GM12892 (cell line): Measurements from ENCODE around the gene MYADM.
A peak's percentile ranks its signal among the peaks of the same experiment; 100 is the strongest.

Experiments used
- DNase-seq: peaks from one replicate; pipeline ENCODE4 v3.0.0; 2011; ENCODE audit not compliant: insufficient read length
- FAIRE-seq: peaks from 2 replicates; lab custom pipeline; 2011; peaks lifted over from hg19 to GRCh38; lab: Jason Lieb, UNC
- POLR2A ChIP-seq: IDR thresholded peaks from 2 replicates; pipeline ENCODE4 v1.6.1; 2011; ENCODE audit warnings: low read depth, low read length, control low read depth
- POLR2AphosphoS5 ChIP-seq: IDR thresholded peaks from 2 replicates; pipeline ENCODE4 v1.6.1; 2011; ENCODE audit warnings: low read depth, low read length, control low read depth
- TAF1 ChIP-seq: IDR thresholded peaks from 2 replicates; pipeline ENCODE4 v1.6.1; 2011; ENCODE audit warnings: low read depth, mild to moderate bottlenecking, control low read depth, low read length, borderline replicate concordance

Gene MYADM

DNA sequence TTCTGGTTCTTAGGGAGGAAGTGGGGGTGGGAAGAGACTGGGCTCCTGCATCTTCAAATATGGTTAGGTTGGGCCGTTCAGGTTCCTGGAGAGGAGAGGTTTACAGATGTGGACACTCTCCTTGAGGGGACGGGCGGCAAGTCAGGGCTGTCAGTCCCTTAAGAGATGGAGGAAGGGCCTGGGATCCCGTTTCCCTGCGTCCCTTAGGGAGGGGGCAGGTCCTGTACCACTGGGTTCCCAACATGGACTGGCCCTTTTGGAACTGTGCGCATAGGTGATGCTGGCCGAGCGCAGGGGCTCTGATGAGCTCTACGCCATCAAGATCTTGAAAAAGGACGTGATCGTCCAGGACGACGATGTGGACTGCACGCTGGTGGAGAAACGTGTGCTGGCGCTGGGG is 30.5 kb downstream of the MYADM start:
- DNase-seq (no peak), FAIRE-seq (no peak)
- TF ChIP-seq TAF1, result no peak
- TF ChIP-seq POLR2A, result no peak
- TF ChIP-seq POLR2AphosphoS5, result no peak

- TF ChIP-seq POLR2AphosphoS5, result no peak
- no peak for TF ChIP-seq POLR2A
- TF ChIP-seq TAF1, result no peak
- FAIRE-seq (no peak), DNase-seq (no peak)
These were observed 31.1 kb downstream of the MYADM start for GRCh38 chr19:53898636-53899341.

- no peak for DNase-seq
- TF ChIP-seq POLR2AphosphoS5 (no peak), TAF1 (no peak), POLR2A (no peak)
- no peak for FAIRE-seq
These were observed 32.6 kb downstream of the MYADM start for GRCh38 chr19:53900191-53900860.

GRCh38 chr19:53903055-53903680 is 35.5 kb downstream of the MYADM start:
- DNase-seq (no peak), FAIRE-seq (no peak)
- TF ChIP-seq TAF1, result no peak
- TF ChIP-seq POLR2A, result no peak
- TF ChIP-seq POLR2AphosphoS5, result no peak

DNA sequence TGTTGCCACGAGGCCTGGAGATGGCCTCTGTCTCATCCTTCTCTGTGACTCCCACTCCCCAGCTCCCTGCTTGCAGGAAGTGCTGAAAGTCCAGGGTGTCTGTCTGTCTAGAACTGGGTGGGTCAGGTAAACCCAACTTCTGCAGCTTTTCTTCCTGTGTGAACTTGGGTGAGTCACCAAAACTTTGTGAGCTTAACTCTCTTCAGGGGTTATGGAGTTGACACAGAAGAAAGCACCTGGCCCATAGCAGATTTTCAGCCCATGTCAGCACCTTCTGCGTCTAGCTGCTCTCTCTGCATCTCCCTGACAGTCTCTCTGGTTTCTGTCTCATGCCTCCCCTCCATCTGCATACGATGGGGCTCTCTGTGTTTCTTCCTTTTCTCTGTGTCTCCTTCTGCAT is 37.2 kb downstream of the MYADM start:
- no peak for TF ChIP-seq POLR2AphosphoS5
- no peak for TF ChIP-seq POLR2A
- TF ChIP-seq TAF1, result no peak
- FAIRE-seq (no peak), DNase-seq (no peak)

DNA sequence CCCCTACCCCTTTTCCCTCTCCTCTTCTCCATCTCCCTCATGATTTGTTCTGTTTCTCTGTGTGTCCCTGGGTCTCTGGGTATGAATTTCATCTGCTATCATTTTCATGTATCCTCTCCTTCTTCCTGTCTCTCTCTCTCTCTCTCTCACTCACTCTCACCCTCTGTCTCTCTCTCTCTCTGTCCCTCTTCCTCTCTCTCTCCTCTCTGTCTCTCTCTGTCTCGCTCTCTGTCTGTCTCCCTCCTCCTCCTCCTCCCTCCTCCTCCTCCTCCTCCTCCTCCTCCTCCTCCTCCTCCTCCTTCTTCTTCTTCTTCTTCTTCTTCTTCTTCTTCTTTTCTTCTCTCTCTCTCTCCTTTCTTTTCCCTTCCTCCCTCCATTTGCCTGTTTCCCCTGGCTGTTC is 38.1 kb downstream of the MYADM start:
- TF ChIP-seq POLR2AphosphoS5 (no peak), POLR2A (no peak), TAF1 (no peak)
- FAIRE-seq, result no peak
- no peak for DNase-seq

GRCh38 chr19:53906211-53907192 is 38.8 kb downstream of the MYADM start:
- TF ChIP-seq POLR2AphosphoS5 (no peak), POLR2A (no peak), TAF1 (no peak)
- no peak for FAIRE-seq
- DNase-seq, result peak; percentile 75

DNA sequence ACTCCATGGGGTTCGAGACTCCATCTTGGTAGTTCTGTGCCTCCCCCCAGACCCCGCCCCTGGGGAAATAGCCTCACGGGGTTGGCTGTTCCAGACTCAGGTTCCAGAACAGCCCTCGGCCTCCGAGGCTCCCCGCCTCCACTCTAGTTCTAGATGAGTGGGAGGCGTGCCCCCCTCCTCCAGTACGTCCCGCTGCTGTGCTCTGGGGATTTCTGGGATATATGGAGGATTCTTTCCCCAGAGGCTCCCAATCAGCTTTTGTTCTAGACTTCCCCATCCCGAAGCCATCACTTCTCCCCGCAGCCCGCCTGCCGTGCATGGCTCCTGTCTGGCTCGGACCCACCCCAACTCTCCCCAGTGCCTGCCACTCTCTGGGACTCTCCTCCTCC is 39.5 kb downstream of the MYADM start:
- no peak for TF ChIP-seq POLR2A
- no peak for TF ChIP-seq TAF1
- TF ChIP-seq POLR2AphosphoS5, result no peak
- DNase-seq (no peak), FAIRE-seq (no peak)

DNA sequence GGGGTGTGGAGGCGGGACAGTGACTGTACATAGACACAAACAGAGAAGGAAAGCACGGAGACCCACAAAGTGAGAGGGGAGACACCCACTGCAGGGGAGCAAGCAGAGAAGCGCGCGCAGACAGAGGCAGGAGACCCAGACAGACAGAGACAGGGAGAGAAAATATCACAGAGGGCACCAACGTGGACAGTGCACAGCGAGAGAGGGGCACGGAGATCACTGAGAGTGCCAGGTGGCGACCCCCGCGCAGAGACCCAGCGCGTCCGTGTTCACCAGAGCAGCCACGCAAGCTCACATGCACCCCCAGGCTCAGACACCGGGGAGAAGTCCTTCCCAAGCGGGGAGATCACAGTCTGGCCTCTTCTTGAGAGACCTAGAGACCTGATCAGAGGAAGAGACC is 40.0 kb downstream of the MYADM start:
- DNase-seq (no peak), FAIRE-seq (no peak)
- TF ChIP-seq POLR2AphosphoS5, result no peak
- TF ChIP-seq TAF1, result no peak
- TF ChIP-seq POLR2A, result no peak

DNA sequence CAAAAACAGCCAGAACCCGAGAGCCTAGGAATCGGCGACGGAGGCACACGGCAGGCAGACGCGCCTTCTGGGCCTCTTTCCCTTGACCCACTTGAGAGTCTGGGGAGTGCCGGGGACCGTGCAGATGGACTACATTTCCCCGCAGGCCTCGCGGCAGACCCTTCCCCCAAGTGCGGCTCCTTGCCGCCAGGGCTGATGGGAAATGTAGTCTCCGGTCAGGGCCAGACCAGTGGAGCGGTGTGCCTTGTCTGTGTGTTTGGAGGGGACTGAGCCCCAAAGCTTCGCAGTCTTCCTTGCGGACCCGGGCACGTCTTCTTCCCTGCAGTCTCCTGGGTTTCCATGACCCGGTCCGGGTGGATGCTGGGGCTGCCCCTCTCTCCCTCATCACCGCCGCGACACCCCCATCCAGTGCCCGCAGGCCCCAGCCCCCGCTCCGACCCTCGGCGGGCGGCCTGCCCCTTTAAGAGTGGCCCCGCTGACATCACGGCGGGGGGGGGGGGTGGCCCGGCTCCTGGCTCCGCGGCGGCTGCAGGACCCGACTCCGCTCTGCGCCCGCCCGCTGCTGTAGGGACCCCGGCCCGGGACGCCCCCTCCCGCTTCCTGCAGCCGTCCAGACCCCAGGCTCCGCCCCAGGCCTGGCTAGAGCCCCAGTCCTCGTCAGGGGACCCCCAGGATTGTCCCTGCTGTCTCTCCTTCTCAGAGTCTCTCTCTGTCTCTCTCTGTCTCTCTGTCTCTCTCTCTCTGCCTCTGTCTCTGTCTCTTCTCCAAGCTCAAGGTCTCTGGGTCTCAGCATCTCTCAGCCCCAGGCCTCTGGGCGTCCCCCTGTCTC is 40.6 kb downstream of the MYADM start:
- TF ChIP-seq POLR2A (no peak), TAF1 (no peak), POLR2AphosphoS5 (no peak)
- DNase-seq (no peak), FAIRE-seq (no peak)
